ENCODE results near the gene ADTRP. TPM values are rescaled to one million over a fixed set of nuclear protein-coding genes. Genes with fewer than 3 reads are reported as not detected.
"Not testable (repeated sequence)": the region's sequence is repeated elsewhere in the genome, so short reads cannot be mapped to it uniquely, and the experiment has no call there.

Gene ADTRP
- polyA plus RNA-seq, 4 donors = 0.14 to 3.3 (median 2.5) TPM

GRCh38 chr6:11705069-11705468 lies 73.5 kb downstream of the ADTRP start:
- DNase-seq (ENCODE audit: low read depth in 4 of 4, low spot score in 3 of 4) = no peak

GRCh38 chr6:11703725-11704124 lies 74.9 kb downstream of the ADTRP start:
- DNase-seq (ENCODE audit: low read depth in 4 of 4, low spot score in 3 of 4) = no peak

GRCh38 chr6:11702500-11703130 lies 76.0 kb downstream of the ADTRP start:
- DNase-seq (ENCODE audit: low read depth in 4 of 4, low spot score in 3 of 4) = no peak

GRCh38 chr6:11702089-11702488 lies 76.5 kb downstream of the ADTRP start:
- DNase-seq (ENCODE audit: low read depth in 4 of 4, low spot score in 3 of 4) = no peak

GRCh38 chr6:11701573-11701972 lies 77.0 kb downstream of the ADTRP start:
- DNase-seq (ENCODE audit: low read depth in 4 of 4, low spot score in 3 of 4) = no peak

- DNase-seq (ENCODE audit: low read depth in 4 of 4, low spot score in 3 of 4) = no peak
These were observed 78.4 kb downstream of the ADTRP start for GRCh38 chr6:11700118-11700718.

- no peak for DNase-seq (ENCODE audit: low read depth in 4 of 4, low spot score in 3 of 4)
These were observed 79.0 kb downstream of the ADTRP start for GRCh38 chr6:11699576-11699975.

GRCh38 chr6:11692451-11693376 lies 85.9 kb downstream of the ADTRP start:
- no peak for DNase-seq (ENCODE audit: low read depth in 4 of 4, low spot score in 3 of 4)

GRCh38 chr6:11689847-11690246 lies 88.8 kb downstream of the ADTRP start:
- DNase-seq (ENCODE audit: low read depth in 4 of 4, low spot score in 3 of 4) = no peak

GRCh38 chr6:11689400-11689799 lies 89.2 kb downstream of the ADTRP start:
- DNase-seq (ENCODE audit: low read depth in 4 of 4, low spot score in 3 of 4) = not testable (repeated sequence)

GRCh38 chr6:11688425-11688709 lies 90.2 kb downstream of the ADTRP start:
- no peak for DNase-seq (ENCODE audit: low read depth in 4 of 4, low spot score in 3 of 4)

- no peak for DNase-seq (ENCODE audit: low read depth in 4 of 4, low spot score in 3 of 4)
These were observed 93.0 kb downstream of the ADTRP start for GRCh38 chr6:11685481-11686093.

GRCh38 chr6:11684901-11685480 lies 93.6 kb downstream of the ADTRP start:
- no peak for DNase-seq (ENCODE audit: low read depth in 4 of 4, low spot score in 3 of 4)

GRCh38 chr6:11683871-11684270 lies 94.7 kb downstream of the ADTRP start:
- no peak for DNase-seq (ENCODE audit: low read depth in 4 of 4, low spot score in 3 of 4)

- DNase-seq (ENCODE audit: low read depth in 4 of 4, low spot score in 3 of 4) = no peak
These were observed 96.0 kb downstream of the ADTRP start for GRCh38 chr6:11682561-11682975.

- DNase-seq (ENCODE audit: low read depth in 4 of 4, low spot score in 3 of 4) = no peak
These were observed 96.8 kb downstream of the ADTRP start for GRCh38 chr6:11681770-11682169.

GRCh38 chr6:11681357-11681756 lies 97.2 kb downstream of the ADTRP start:
- DNase-seq (ENCODE audit: low read depth in 4 of 4, low spot score in 3 of 4) = no peak

- not testable (repeated sequence) for DNase-seq (ENCODE audit: low read depth in 4 of 4, low spot score in 3 of 4)
These were observed 98.1 kb downstream of the ADTRP start for GRCh38 chr6:11680479-11680878.

- no peak for DNase-seq (ENCODE audit: low read depth in 4 of 4, low spot score in 3 of 4)
These were observed 99.5 kb downstream of the ADTRP start for GRCh38 chr6:11679099-11679498.

- no peak for DNase-seq (ENCODE audit: low read depth in 4 of 4, low spot score in 3 of 4)
These were observed 103.0 kb downstream of the ADTRP start for GRCh38 chr6:11675601-11676000.

GRCh38 chr6:11672669-11673068 lies 105.9 kb downstream of the ADTRP start:
- no peak for DNase-seq (ENCODE audit: low read depth in 4 of 4, low spot score in 3 of 4)
